NB4 (cell line): ENCODE data around the gene NCS1.

Source experiments
- DNase-seq: peaks from one replicate; pipeline ENCODE4 v3.0.0; 2010; ENCODE audit warnings: low read depth
- H3K4me3 ChIP-seq: one replicate; pipeline ENCODE4 v1.5.1; 2011; ENCODE audit warnings: mild to moderate bottlenecking, low read depth, low read length, moderate library complexity
- CTCF ChIP-seq: IDR thresholded peaks from one replicate; pipeline ENCODE4 v1.5.1; 2012; ENCODE audit warnings: low read depth, low read length
- MAX ChIP-seq: IDR thresholded peaks from 2 replicates; pipeline ENCODE4 v1.6.1; 2011; ENCODE audit warnings: low read depth, low read length
- MYC ChIP-seq: IDR thresholded peaks from 2 replicates; pipeline ENCODE4 v1.6.1; 2011; ENCODE audit warnings: low read depth, low read length
- POLR2A ChIP-seq: IDR thresholded peaks from 2 replicates; pipeline ENCODE4 v1.6.1; 2011; ENCODE audit warnings: mild to moderate bottlenecking; ENCODE audit not compliant: insufficient read length; ENCODE audit errors: extremely low read depth

Gene NCS1

GRCh38 chr9:130284249-130284625 lies 112.0 kb downstream of the NCS1 start:
- DNase-seq, result no peak
- H3K4me3 ChIP-seq, result no peak overlapping the region
- no peak for TF ChIP-seq CTCF
- no peak for TF ChIP-seq MAX
- TF ChIP-seq MYC, result no peak
- no peak for TF ChIP-seq POLR2A

- TF ChIP-seq CTCF (no peak), MAX (no peak), POLR2A (no peak), MYC (no peak)
- no peak overlapping the region for H3K4me3 ChIP-seq
- DNase-seq, result no peak
Measured at GRCh38 chr9:130284690-130285089, 112.5 kb downstream of the NCS1 start.

GRCh38 chr9:130285271-130285670 lies 113.1 kb downstream of the NCS1 start:
- DNase-seq, result no peak
- TF ChIP-seq MAX, result no peak
- no peak for TF ChIP-seq CTCF
- TF ChIP-seq POLR2A, result no peak
- no peak for TF ChIP-seq MYC
- H3K4me3 ChIP-seq, result no peak overlapping the region

GRCh38 chr9:130286072-130286770 lies 114.0 kb downstream of the NCS1 start:
- DNase-seq, result no peak
- no peak for TF ChIP-seq CTCF
- no peak for TF ChIP-seq MAX
- no peak for TF ChIP-seq MYC
- no peak for TF ChIP-seq POLR2A
- H3K4me3 ChIP-seq, result no peak overlapping the region
